Measurements from ENCODE around the gene FLT3LG.
"Not testable (repeated sequence)": the region's sequence is repeated elsewhere in the genome, so short reads cannot be mapped to it uniquely, and the experiment has no call there.

The FLT3LG gene

DNA sequence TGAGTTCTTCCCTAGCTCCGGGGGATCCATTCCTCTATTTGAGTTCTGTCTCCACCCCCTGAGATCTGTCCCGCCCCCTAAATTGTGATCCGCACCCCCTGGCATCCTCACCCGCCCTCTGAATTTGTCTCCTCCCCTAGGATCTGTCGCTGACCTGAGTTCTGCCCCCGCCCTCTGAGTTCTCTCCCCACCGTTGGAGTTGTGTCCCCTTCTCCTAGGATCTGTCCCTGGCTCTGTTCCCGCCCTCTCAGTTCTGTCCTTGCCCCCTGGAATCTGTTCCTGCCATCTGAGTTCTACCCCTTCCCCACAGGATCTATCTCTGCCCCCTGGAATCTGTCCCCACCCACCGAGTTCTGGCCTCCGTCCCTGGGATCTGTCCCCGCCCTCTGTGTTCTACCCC, 31.7 kb upstream of the FLT3LG start:
- TF ChIP-seq, protein P1, sequence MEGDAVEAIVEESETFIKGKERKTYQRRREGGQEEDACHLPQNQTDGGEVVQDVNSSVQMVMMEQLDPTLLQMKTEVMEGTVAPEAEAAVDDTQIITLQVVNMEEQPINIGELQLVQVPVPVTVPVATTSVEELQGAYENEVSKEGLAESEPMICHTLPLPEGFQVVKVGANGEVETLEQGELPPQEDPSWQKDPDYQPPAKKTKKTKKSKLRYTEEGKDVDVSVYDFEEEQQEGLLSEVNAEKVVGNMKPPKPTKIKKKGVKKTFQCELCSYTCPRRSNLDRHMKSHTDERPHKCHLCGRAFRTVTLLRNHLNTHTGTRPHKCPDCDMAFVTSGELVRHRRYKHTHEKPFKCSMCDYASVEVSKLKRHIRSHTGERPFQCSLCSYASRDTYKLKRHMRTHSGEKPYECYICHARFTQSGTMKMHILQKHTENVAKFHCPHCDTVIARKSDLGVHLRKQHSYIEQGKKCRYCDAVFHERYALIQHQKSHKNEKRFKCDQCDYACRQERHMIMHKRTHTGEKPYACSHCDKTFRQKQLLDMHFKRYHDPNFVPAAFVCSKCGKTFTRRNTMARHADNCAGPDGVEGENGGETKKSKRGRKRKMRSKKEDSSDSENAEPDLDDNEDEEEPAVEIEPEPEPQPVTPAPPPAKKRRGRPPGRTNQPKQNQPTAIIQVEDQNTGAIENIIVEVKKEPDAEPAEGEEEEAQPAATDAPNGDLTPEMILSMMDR (IDR thresholded peaks at IDR 0.05; ENCODE audit: low read depth, low read length) = no peak
- no peak for TF ChIP-seq MYC (IDR thresholded peaks at IDR 0.05; ENCODE audit: low read depth, low read length)
- no peak for TF ChIP-seq POLR2A (IDR thresholded peaks at IDR 0.05; ENCODE audit: extremely low read depth, insufficient read length)
- no peak overlapping the region for H3K4me3 ChIP-seq (ENCODE audit: low read depth, low read length)
- DNase-seq (ENCODE audit: low read depth) = no peak

DNA sequence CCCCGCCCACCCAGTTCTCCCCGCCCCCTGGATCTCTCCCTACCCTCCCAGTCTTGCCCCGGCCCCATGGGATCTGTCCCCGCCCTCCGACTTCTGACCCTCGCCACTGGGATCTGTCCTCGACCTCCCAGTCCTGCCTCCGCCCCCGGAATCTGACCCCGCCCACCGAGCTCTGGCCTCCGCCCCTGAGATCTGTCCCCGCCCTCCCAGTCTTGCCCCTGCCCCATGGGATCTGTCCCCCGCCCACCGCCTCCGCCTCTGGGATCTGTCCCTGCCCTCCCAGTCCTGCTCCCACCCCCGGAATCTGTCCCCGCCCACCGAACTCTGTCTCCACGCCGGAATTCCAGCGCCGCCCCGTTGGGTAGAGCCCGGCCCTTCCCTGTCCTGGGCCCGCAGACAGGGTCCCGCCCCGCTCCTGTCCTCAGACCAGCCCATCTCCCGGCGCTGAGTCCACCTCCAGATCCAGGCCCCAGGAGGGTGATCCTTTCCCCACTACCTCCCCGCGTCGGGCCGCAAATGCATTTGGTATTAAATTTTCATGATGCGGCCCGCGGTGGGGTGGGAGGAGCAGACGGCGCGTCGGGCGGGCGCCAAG, 31.1 kb upstream of the FLT3LG start:
- DNase-seq (ENCODE audit: low read depth) = peak; percentile 67
- TF ChIP-seq, protein P1 (IDR thresholded peaks at IDR 0.05; ENCODE audit: low read depth, low read length) = no peak
- TF ChIP-seq, protein P2, sequence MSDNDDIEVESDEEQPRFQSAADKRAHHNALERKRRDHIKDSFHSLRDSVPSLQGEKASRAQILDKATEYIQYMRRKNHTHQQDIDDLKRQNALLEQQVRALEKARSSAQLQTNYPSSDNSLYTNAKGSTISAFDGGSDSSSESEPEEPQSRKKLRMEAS (IDR thresholded peaks at IDR 0.05; ENCODE audit: low read depth, low read length) = no peak
- TF ChIP-seq MYC (IDR thresholded peaks at IDR 0.05; ENCODE audit: low read depth, low read length) = no peak
- no peak for TF ChIP-seq POLR2A (IDR thresholded peaks at IDR 0.05; ENCODE audit: extremely low read depth, insufficient read length)
- peak overlapping the region; percentile 36 for H3K4me3 ChIP-seq (ENCODE audit: low read depth, low read length)

DNA sequence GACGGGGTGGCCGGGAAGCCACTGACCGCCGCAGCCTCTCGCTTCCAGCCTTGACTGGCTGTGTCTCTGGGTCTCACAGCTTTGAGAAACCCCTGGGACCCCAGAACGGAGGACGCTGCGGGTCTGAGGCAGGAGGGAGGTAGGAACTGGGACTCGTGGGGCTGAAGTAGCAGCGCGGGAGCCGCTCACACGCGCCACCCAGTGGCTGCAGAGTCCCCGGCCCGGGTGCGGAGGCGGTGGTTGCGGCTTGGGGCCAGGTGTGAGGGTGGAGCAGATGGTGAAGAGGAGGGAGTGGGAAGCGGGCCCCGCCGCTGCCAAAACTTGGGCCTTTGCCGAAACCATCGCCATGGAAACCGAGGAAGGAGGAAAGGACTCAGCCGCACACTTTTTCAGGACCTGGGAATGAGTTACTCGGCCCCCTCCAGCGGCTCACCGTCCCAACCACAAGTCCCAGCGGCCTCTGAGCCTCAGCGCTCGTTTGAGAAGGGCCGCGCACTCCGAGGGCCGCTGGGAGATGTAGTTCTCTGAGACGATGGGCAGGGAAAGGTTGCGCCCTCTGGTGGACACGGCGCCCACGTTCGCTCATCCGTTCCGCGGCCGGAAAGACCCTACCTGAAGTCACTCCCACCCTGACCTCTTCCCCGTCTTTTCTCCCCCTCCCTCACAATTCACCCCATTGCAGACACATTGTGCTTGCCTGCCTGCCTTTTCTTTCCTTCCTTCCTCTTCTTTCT, 30.5 kb upstream of the FLT3LG start:
- H3K4me3 ChIP-seq (ENCODE audit: low read depth, low read length) = peak overlapping the region; percentile 36
- TF ChIP-seq, protein P1 (IDR thresholded peaks at IDR 0.05; ENCODE audit: low read depth, low read length) = peak; percentile 84
- TF ChIP-seq MYC (IDR thresholded peaks at IDR 0.05; ENCODE audit: low read depth, low read length) (peak; percentile 46), POLR2A (IDR thresholded peaks at IDR 0.05; ENCODE audit: extremely low read depth, insufficient read length) (no peak)
- TF ChIP-seq, protein P2 (IDR thresholded peaks at IDR 0.05; ENCODE audit: low read depth, low read length) = peak; percentile 64
- DNase-seq (ENCODE audit: low read depth) = peak; percentile 95

DNA sequence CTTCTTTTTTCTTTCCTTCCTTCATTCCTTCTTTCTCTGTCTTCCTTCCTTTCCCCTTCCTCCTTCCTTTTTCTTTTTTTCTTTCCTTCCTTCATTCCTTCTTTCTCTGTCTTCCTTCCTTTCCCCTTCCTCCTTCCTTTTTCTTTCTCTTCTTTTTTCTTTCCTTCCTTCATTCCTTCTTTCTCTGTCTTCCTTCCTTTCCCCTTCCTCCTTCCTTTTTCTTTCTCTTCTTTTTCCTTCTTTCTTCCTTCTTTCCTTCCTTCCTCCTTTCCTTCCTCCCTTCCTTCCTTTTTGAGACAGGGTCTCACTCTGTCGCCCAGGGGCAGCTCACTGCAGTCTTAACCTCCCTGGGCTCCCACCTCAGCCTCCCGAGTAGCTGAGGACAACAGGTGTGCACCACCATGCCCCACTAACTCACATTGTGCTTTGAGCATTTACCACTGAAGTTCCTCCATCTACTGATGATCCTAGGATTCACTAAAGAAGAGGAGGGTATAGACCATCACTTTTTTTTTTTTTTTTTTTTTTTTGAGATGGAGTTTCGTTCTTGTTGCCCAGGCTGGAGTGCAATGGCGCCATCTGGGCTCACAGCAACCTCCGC, 29.8 kb upstream of the FLT3LG start:
- DNase-seq (ENCODE audit: low read depth); H3K4me3 ChIP-seq (ENCODE audit: low read depth, low read length): not testable (repeated sequence)

DNA sequence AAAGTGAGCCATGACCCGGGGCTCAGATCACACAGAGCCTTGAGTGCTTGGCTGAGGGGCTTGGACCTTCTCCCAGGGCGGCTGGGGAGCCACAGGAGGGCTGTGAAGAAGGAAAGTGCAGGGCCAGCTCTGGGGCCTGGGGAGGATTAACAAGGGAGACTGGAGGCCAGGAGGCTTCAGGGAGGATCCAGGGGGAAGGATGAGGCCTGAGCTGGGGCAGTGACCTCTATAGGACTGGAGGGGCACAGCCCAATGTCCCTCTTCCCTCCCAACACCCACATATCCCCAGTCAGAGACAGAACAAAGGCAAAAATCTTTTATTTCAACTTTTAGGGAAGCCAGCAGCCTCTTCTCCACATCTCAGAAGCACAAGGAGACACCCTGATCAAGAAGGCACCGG, 28.0 kb upstream of the FLT3LG start:
- DNase-seq (ENCODE audit: low read depth) = no peak
- TF ChIP-seq, protein P2 (IDR thresholded peaks at IDR 0.05; ENCODE audit: low read depth, low read length) = no peak
- TF ChIP-seq, protein P1 (IDR thresholded peaks at IDR 0.05; ENCODE audit: low read depth, low read length) = no peak
- no peak overlapping the region for H3K4me3 ChIP-seq (ENCODE audit: low read depth, low read length)

DNA sequence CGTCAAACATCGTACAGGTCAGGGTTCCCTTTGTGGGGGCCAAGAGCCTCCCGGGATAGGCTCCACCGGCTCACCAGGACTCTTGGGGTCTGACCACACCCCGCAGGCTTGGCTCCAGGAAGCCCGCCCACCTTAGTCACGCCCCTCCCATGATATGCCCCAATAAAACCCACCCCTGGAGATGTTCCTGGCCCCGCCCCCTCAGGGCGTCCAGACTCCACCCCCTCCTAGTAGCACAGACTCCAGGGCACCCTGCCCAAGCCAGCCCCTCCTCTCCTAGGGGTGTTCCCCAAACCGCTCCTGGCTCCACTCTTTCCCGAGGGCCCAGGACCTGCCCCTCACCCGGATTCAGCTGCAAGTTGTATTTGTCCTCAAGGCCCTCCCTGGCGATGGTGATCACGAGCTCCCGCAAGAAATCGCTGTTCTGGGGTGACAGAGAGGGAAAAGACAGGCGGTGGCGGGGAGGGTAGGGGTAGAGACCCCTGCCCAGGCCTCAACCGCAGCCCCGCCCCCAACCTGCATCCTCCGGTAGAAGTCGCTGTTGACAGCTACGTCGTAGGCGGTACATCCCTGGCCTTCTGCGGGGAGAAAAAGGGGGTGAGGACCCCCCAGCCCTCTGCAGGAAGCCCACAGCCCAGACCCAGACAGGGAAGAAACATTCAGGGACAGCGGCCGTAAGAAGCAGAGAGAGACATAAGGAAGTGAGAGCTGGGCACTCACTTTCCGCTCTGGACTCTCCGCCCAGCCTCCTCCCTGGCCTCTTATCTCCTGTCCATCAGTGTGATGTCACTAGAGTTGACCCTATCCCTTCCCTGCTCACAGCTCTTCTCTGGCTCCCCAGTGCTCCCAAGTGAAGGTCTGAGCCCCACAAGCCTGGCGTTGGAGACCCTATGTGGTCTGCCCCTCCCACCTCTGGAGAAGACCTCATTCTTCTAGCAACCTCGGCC, 26.3 kb upstream of the FLT3LG start:
- TF ChIP-seq POLR2A (IDR thresholded peaks at IDR 0.05; ENCODE audit: extremely low read depth, insufficient read length) (no peak), MYC (IDR thresholded peaks at IDR 0.05; ENCODE audit: low read depth, low read length) (no peak)
- TF ChIP-seq, protein P2 (IDR thresholded peaks at IDR 0.05; ENCODE audit: low read depth, low read length) = no peak
- TF ChIP-seq, protein P1 (IDR thresholded peaks at IDR 0.05; ENCODE audit: low read depth, low read length) = no peak
- no peak overlapping the region for H3K4me3 ChIP-seq (ENCODE audit: low read depth, low read length)
- DNase-seq (ENCODE audit: low read depth) = peak; percentile 48

Data from NB4 (cell line).